Mammary epithelial cell (primary cell): ENCODE results near the gene VAMP3.

Source experiments
- CTCF ChIP-seq, 2 donors: IDR thresholded peaks in 1 of 2; conservative IDR thresholded peaks in 1 of 2; 2 replicates each; pipeline ENCODE4 v1.5.1; 2011 to 2012; ENCODE audit warnings: inconsistent platforms in 2 of 2, low read length in 2 of 2, mild to moderate bottlenecking in 2 of 2, control low read depth in 1 of 2, low read depth in 1 of 2; ENCODE audit not compliant: insufficient read depth in 1 of 2; ENCODE audit errors: extremely low read depth in 1 of 2
- EZH2 ChIP-seq: IDR thresholded peaks from 2 replicates; pipeline ENCODE4 v1.6.1; 2012; ENCODE audit warnings: low read length, inconsistent platforms, borderline replicate concordance

DNA sequence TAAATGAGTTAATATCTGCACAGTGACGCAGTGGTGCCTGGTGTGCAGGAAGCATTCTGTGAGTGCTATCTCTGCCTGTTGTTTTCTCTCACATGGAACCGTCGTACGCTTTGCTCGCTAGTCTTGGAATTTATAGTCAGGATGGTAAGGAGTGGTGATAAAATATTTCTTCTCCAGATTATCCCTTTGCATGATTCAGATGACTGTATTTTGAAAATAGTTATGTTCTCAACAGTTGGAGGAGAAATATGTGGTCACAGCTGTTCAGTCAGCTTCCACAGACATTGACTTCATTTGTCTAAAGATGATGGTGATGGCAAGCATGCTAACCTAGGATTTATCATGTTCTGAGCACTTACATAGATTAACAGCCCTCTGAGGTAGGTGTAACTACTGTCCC is 41.3 kb upstream of the VAMP3 start:
- TF ChIP-seq CTCF (conservative IDR thresholded peaks at IDR 0.05 in 1 of 2, IDR thresholded peaks at IDR 0.05 in 1 of 2; ENCODE audit: extremely low read depth in 1 of 2, insufficient read depth in 1 of 2, low read depth in 1 of 2, low read length in 2 of 2) (no peak), EZH2 (no peak)
